Stomach (tissue), 9 donors: ENCODE data around the gene CYTL1. TPM values are rescaled to one million over a fixed set of nuclear protein-coding genes. Genes with fewer than 3 reads are reported as not detected.

ENCODE experiments used
- DNase-seq, 2 donors: peaks; one replicate each; pipeline versions ENCODE4 v3.0.0 to v3.0.0-alpha.2; 2013 to 2019
- H3K27ac ChIP-seq, 5 donors: fragments of 200-600 bp in 4 of 5; sonication (generic) in 4 of 5; one replicate each; pipeline ENCODE4 v1.5.1; 2013 to 2019; ENCODE audit warnings: mild to moderate bottlenecking in 1 of 5, moderate library complexity in 1 of 5
- H3K27me3 ChIP-seq, 3 donors: fragments of 200-600 bp; sonication (generic); one replicate each; pipeline ENCODE4 v1.5.1; 2017 to 2019; ENCODE audit warnings: mixed run types in 1 of 3
- H3K36me3 ChIP-seq, 4 donors: fragments of 200-600 bp; sonication (generic); 1 replicate in 3 of 4; 2 replicates in 1 of 4; pipeline ENCODE4 v1.5.1; 2016 to 2019
- H3K4me1 ChIP-seq, 4 donors: fragments of 200-600 bp; sonication (generic); one replicate each; pipeline ENCODE4 v1.5.1; 2016 to 2019
- H3K4me3 ChIP-seq, 4 donors: fragments of 200-600 bp; sonication (generic) in 3 of 4; one replicate each; pipeline ENCODE4 v1.5.1; 2016 to 2019; ENCODE audit warnings: mild to moderate bottlenecking in 1 of 4
- H3K9me3 ChIP-seq, 4 donors: fragments of 200-600 bp; sonication (generic); one replicate each; pipeline ENCODE4 v1.5.1; 2016 to 2019
- EP300 ChIP-seq: sonication (generic); formaldehyde crosslinking; IDR thresholded peaks from one replicate; pipeline ENCODE4 v1.6.1; 2017; ENCODE audit warnings: antibody characterized with exemption
- POLR2A ChIP-seq, 4 donors: fragments of 450-650 bp; IDR thresholded peaks; one replicate each; pipeline ENCODE4 v1.6.1; 2016; ENCODE audit warnings: antibody characterized with exemption in 4 of 4, control low read depth in 2 of 4, mild to moderate bottlenecking in 1 of 4, moderate library complexity in 1 of 4
- POLR2AphosphoS5 ChIP-seq, 3 donors: sonication (generic); formaldehyde crosslinking; IDR thresholded peaks; one replicate each; pipeline ENCODE4 v1.6.1; 2016; ENCODE audit warnings: antibody characterized with exemption in 3 of 3
- WGBS, 5 donors: extraction: QIAGEN DNeasy Blood & Tissue Kit in 3 of 5; methylation state at CpG; one replicate each; pipeline versions ENCODE4 v1.1.5 to v1.1.7; 2013 to 2018; 5-methylcytosine and 5-hydroxymethylcytosine counted together
- intact Hi-C: fragments of 100-400 bp; cut with DNase I; formaldehyde crosslinking; loops from one replicate; pipeline ENCODE4 v1.15.1; 2023; ENCODE audit warnings: low total_unique reads
- polyA plus RNA-seq, 3 donors: library from polyadenylated mRNA; stranded (reverse); fragments of 200-250 nt; gene quantifications; one replicate each; pipeline ENCODE4 v1.2.3, GENCODE V29; 2013
- total RNA-seq, 5 donors: library from RNA; depleted of rRNA; stranded (reverse); fragments of >200 nt; gene quantifications; one replicate each; pipeline versions ENCODE4 v1.1.0 to v1.2.3, GENCODE V29; 2014 to 2016
- TF ChIP-seq, protein P1 (sequence below), 7 experiments: fragments of 450-650 bp in 4 of 7; fragments of 200-600 bp in 3 of 7; sonication (generic) in 3 of 7; IDR thresholded peaks; one replicate each; pipeline ENCODE4 v1.5.1; 2016 to 2019; ENCODE audit warnings: antibody characterized with exemption in 7 of 7, control low read depth in 2 of 7, mild to moderate bottlenecking in 1 of 7
- donor health status: healthy with polysubstance abuse.
- donor health status: Bipolar disorder and iron deficiency.
- donor health status: healthy.

The CYTL1 gene
- total and polyA plus RNA-seq, 8 donors, result 0.95 to 5.1 (median 1.4) TPM; not detected in 3

DNA sequence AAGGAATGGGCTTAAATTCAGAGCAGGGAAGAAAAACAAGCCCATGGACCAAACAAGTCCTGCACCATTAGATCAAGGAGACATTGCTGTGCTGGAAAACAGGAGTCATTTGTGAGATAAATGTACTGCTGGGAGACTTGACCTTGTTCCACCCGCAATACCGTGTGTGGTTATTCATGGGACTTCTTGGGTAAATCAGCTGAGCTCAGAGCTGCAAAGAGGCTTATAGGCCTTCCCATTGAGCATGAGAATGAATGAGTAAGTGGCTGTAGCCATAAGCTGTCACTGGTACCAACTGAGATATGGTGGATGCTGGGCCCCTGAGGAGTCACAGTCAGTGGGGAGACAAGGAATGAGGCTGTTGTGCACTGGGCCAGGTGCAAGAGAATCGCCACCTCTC is 2.3 kb upstream of the CYTL1 start:
- TF ChIP-seq POLR2AphosphoS5 (IDR thresholded peaks at IDR 0.05) (no peak), POLR2A (IDR thresholded peaks at IDR 0.05) (no peak), EP300 (no peak)
- TF ChIP-seq, protein P1, sequence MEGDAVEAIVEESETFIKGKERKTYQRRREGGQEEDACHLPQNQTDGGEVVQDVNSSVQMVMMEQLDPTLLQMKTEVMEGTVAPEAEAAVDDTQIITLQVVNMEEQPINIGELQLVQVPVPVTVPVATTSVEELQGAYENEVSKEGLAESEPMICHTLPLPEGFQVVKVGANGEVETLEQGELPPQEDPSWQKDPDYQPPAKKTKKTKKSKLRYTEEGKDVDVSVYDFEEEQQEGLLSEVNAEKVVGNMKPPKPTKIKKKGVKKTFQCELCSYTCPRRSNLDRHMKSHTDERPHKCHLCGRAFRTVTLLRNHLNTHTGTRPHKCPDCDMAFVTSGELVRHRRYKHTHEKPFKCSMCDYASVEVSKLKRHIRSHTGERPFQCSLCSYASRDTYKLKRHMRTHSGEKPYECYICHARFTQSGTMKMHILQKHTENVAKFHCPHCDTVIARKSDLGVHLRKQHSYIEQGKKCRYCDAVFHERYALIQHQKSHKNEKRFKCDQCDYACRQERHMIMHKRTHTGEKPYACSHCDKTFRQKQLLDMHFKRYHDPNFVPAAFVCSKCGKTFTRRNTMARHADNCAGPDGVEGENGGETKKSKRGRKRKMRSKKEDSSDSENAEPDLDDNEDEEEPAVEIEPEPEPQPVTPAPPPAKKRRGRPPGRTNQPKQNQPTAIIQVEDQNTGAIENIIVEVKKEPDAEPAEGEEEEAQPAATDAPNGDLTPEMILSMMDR (IDR thresholded peaks at IDR 0.05), result no peak
- H3K27me3 ChIP-seq, result peaks cover 0 to 32% (median 22%) of the 10 kb centered on the region in 3 donors
- H3K36me3 ChIP-seq, result no peaks in the 10 kb centered on the region
- intact Hi-C loops, result no loop called here
- DNase-seq, result no peak
- peaks cover 0 to 8% (median 7%) of the 10 kb centered on the region in 4 donors for H3K4me1 ChIP-seq
- H3K9me3 ChIP-seq, result no peaks in the 10 kb centered on the region
- no peak overlapping the region for H3K4me3 ChIP-seq
- WGBS, 5 donors, result 70 to 81% (median 76%) methylated on average over 3 of the region's 3 CpGs
- no peak overlapping the region for H3K27ac ChIP-seq

DNA sequence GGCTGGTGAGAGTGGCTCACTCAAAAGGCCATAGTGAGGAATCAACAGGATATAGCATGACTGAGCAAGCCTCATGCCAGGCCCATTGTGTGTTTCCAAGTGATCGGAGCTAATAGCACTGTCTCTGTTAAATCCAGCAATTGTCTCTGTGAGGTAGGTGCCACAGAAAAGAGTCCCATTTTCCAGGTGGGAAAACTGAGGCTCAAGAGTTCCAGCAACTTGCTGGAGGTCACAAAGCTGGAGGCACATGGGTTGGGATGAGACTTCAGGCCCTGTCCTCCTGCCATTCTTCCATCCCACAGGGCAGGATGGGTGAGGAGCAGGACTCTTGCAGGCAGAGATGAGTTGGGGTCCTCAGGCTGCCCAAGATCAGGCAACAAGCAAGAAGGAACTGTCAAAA is 1.1 kb upstream of the CYTL1 start:
- peaks cover 0 to 43% (median 22%) of the 10 kb centered on the region in 3 donors for H3K27me3 ChIP-seq
- intact Hi-C loops, result no loop called here
- TF ChIP-seq EP300 (no peak), POLR2A (IDR thresholded peaks at IDR 0.05) (no peak), POLR2AphosphoS5 (IDR thresholded peaks at IDR 0.05) (no peak)
- TF ChIP-seq, protein P1 (IDR thresholded peaks at IDR 0.05), result no peak
- 88 to 100% (median 90%) methylated on average over 1 of the region's 1 CpG for WGBS, 5 donors
- H3K4me1 ChIP-seq, result peaks cover 0 to 8% (median 7%) of the 10 kb centered on the region in 4 donors
- H3K9me3 ChIP-seq, result no peaks in the 10 kb centered on the region
- no peak overlapping the region for H3K27ac ChIP-seq
- H3K36me3 ChIP-seq, result no peaks in the 10 kb centered on the region
- DNase-seq, result no peak
- no peak overlapping the region for H3K4me3 ChIP-seq

DNA sequence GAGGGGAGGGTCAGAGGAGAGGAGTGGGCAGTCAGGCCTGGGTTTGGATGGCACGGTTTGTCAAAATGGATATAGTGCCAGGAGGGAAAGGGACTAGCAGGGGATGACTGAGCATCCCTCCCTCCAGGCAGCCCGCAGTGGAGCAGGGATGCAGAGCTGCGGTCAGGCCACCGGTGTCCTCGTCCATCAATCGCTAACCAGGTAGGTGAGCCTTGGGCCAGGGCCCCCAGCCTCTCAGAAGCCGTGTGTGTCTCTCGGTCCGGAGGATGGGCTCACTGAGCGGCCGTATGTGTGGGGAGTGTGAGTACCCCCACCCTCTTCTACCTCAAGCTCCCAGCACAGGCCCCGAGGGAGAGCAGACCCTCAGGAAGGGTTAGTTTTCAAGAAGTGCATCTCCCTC is 538 bp upstream of the CYTL1 start:
- Histone ChIP-seq H3K36me3 (no peaks in the 10 kb centered on the region), H3K27ac (no peak overlapping the region), H3K4me1 (peaks cover 0 to 8% (median 7%) of the 10 kb centered on the region in 4 donors), H3K27me3 (peaks cover 0 to 43% (median 22%) of the 10 kb centered on the region in 3 donors), H3K9me3 (no peaks in the 10 kb centered on the region), H3K4me3 (no peak overlapping the region)
- intact Hi-C loops, result no loop called here
- 80 to 90% (median 85%) methylated on average over 10 to 12 of the region's 12 CpGs for WGBS, 5 donors
- no peak for DNase-seq
- TF ChIP-seq POLR2AphosphoS5 (IDR thresholded peaks at IDR 0.05), result no peak
- no peak for TF ChIP-seq POLR2A (IDR thresholded peaks at IDR 0.05)
- no peak for TF ChIP-seq EP300
- TF ChIP-seq, protein P1 (IDR thresholded peaks at IDR 0.05), result no peak

- H3K27me3 ChIP-seq, result peaks cover 0 to 43% (median 22%) of the 10 kb centered on the region in 3 donors
- WGBS, 5 donors, result 32 to 45% (median 34%) methylated on average over 6 of the region's 6 CpGs
- TF ChIP-seq, protein P1 (IDR thresholded peaks at IDR 0.05), result no peak
- TF ChIP-seq POLR2A (IDR thresholded peaks at IDR 0.05) (no peak), EP300 (no peak), POLR2AphosphoS5 (IDR thresholded peaks at IDR 0.05) (no peak)
- no peak for DNase-seq
- intact Hi-C loops, result no loop called here
- H3K4me1 ChIP-seq, result peaks cover 0 to 8% (median 7%) of the 10 kb centered on the region in 4 donors
- no peaks in the 10 kb centered on the region for H3K36me3 ChIP-seq
- no peak overlapping the region for H3K4me3 ChIP-seq
- no peaks in the 10 kb centered on the region for H3K9me3 ChIP-seq
- no peak overlapping the region for H3K27ac ChIP-seq
Observed at GRCh38 chr4:5018603-5019002, 655 bp downstream of the CYTL1 start.
